MM.1S (cell line): ENCODE measurements around the gene SDF2L1.

ENCODE experiments used
- CTCF ChIP-seq: fragments of 300-600 bp; sonication (generic); IDR thresholded peaks from 2 replicates; pipeline ENCODE4 v1.5.1; 2016; ENCODE audit warnings: antibody characterized with exemption, low read length, mixed read lengths
- EZH2 ChIP-seq: fragments of 300-600 bp; sonication (generic); optimal IDR thresholded peaks from 2 replicates; pipeline ENCODE3; 2017; ENCODE audit warnings: low read depth, mild to moderate bottlenecking, antibody characterized with exemption, low read length, mixed read lengths
- EZH2phosphoT487 ChIP-seq: fragments of 300-600 bp; sonication (generic); IDR thresholded peaks from 2 replicates; pipeline ENCODE4 v1.6.1; 2018; ENCODE audit warnings: antibody characterized with exemption, low read length

DNA sequence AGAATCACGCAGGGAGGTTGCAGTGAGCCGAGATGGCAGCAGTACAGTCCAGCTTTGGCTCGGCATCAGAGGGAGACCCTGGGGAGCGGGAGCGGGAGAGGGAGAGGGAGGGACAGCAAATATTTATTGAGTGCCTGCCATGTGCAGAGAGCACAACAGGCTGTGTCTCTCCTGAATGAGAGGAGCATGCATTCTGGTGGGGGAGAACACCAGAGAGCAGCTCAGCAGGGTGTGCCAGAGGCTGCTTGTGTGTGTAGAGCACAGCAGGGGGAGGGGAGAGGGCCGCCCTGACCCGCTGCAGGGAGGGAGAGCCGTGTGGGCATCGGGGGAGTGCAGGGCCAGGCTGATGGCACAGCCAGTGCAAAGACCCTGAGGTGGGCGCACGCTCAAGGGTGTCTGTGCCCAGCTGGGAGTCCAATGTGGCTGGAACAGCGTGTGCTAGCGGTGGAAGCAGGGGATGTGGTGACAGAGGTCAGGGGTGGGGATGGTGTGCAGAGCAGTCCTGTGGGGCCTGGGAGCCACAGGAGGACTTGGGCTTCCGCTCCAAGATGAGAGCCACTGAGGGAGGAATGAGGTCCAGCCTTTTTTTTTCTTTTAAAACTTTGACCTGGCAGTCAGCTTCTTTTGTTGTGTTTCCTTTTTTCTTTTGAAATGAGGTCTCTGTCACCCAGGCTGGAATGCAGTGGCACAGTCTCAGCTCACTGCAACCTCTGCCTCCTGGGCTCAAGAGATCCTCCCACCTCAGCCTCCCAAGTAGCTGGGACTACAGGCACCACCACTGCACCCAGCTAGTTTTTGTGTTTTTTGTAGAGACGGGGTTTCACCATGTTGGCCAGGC lies 35.7 kb downstream of the SDF2L1 start:
- TF ChIP-seq CTCF (no peak), EZH2 (no peak), EZH2phosphoT487 (no peak)
